GM19351 (cell line): ENCODE measurements around the gene CASP6.

Experiments used
- ATAC-seq: cut with Tn5 transposase; IDR thresholded peaks from one replicate; pipeline ENCODE4 v1.9.1; 2021; ENCODE audit warnings: mild to moderate bottlenecking, moderate library complexity; ENCODE audit not compliant: unreplicated experiment

The CASP6 gene

GRCh38 chr4:109702950-109703663 is at the start of gene CASP6:
Gene CASP6, minus strand, starts transcription at chr4:109703445. Its CDS starts 50 bp downstream, at chr4:109703395.
- peak; percentile 76 for ATAC-seq

- ATAC-seq: no peak
These were observed 49.3 kb upstream of the CASP6 start for GRCh38 chr4:109752525-109752924.

GRCh38 chr4:109751852-109752251 is 48.6 kb upstream of the CASP6 start:
- ATAC-seq: no peak

- no peak for ATAC-seq
These were observed 47.5 kb upstream of the CASP6 start for GRCh38 chr4:109750652-109751244.

- no peak for ATAC-seq
These were observed 46.3 kb upstream of the CASP6 start for GRCh38 chr4:109749388-109750082.

GRCh38 chr4:109748114-109748513 is 44.9 kb upstream of the CASP6 start:
- no peak for ATAC-seq

GRCh38 chr4:109746728-109747127 is 43.5 kb upstream of the CASP6 start:
- ATAC-seq: no peak

- ATAC-seq: no peak
These were observed 42.6 kb upstream of the CASP6 start for GRCh38 chr4:109745830-109746229.

GRCh38 chr4:109739547-109739946 is 36.3 kb upstream of the CASP6 start:
- ATAC-seq: no peak

- ATAC-seq: no peak
These were observed 35.0 kb upstream of the CASP6 start for GRCh38 chr4:109738104-109738872.

- no peak for ATAC-seq
These were observed 32.5 kb upstream of the CASP6 start for GRCh38 chr4:109735566-109736365.

- no peak for ATAC-seq
These were observed 30.5 kb upstream of the CASP6 start for GRCh38 chr4:109733728-109734127.

- ATAC-seq: no peak
These were observed 27.6 kb upstream of the CASP6 start for GRCh38 chr4:109730619-109731545.

- peak; percentile 79 for ATAC-seq
These were observed 26.7 kb upstream of the CASP6 start, which contains the start of gene PLA2G12A for GRCh38 chr4:109729718-109730618. Gene PLA2G12A, minus strand, starts transcription at chr4:109730070. Its CDS starts 261 bp downstream, at chr4:109729809.

GRCh38 chr4:109729117-109729717 is 26.0 kb upstream of the CASP6 start:
- ATAC-seq: no peak

- no peak for ATAC-seq
These were observed 25.1 kb upstream of the CASP6 start for GRCh38 chr4:109728385-109728784.

GRCh38 chr4:109723110-109723509 is 19.9 kb upstream of the CASP6 start:
- no peak for ATAC-seq

- ATAC-seq: no peak
These were observed 19.1 kb upstream of the CASP6 start for GRCh38 chr4:109722357-109722756.
